CD4-positive, alpha-beta T cell treated with Interleukin-4 for 4 hours (primary cell): ENCODE measurements around the gene PARP6.

Source experiments
- DNase-seq: peaks from one replicate; pipeline ENCODE4 v3.0.0-alpha.2; 2020

PARP6 gene

DNA sequence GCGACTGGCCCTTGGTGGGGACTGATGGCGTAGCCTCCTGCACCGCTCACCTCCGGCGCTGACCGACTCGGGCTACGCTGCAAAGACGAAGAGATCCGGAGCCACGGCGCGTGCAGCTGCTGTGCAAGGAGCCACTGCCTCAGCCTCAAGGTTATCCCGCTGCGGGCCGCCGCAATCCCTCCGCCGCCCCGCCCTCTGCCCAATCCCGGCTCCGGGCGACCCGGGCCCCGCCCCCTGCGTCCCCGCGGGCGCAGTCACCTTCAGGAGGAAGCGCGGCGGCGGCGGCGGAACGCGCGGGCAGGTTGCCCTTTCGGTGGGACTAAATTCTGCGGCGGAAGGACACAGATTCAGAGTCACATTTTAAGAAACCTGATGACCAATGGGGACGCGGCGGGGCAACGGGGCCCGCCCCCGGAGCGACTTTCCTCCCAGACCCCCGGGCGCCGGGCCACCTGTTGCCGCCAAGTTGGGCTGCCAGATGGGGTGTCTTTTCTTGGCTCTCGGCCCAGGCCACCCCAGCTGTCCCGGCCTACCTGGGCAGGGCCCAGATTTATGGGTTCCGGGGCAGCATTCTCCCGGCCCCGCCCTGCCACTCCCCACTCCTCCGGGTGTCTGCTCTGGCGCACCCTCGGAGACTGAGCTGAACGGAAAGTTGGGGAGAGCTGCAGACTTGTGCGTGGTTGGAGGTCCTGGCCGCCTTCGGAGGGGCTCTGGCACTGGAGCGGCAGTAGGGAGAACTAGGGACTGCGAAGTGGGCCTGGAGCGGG lies 41.1 kb downstream of the PARP6 start, which contains the start of gene PKM:
PKM (minus strand) TSS at position 125 of the 767 bp plus-strand sequence. CDS start 12,093 bp downstream, outside the sequence.
- DNase-seq, result peak; percentile 98

DNA sequence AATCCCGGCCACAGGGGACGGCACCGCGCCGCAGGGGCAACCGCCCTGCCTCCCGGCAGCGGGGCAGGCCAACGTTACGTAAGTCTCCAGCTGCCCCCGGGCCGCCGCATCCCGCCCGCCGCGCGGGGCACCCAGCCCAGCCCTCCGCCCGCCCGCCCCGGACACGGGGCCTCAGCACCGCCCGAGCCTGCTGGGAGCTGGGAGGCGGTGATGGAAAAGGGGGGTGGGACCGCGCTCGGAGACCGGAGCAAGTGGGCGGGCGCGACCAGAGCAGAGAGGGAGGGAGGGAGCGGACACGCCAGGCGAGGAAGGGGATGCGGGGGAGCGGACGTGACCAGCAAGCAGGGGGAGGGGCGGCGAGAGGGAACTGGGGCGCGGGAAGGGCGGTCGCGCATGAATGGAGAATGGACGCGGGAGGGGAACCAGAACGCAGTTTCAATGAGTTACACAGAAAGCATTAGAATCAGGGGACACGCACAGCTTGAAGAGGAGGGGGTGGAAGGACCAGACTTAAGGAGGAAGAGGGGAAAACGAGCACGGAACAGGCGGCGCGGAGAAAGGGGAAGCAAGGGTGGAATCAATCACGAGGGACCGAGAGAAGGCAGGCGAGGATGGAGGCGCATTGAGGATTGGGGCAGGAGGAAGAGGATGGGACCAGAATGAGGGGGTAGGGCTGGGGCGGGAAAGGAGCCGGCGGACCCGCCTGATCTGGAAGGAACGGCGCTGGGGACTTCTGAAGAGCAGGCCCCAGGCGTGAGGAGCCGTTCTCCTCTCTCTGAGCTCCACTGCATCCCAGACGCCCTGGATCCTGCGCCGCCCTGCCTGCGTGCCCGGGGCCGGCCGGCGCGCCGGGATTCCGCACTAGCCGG lies 41.9 kb downstream of the PARP6 start:
- DNase-seq, result peak; percentile 51

DNA sequence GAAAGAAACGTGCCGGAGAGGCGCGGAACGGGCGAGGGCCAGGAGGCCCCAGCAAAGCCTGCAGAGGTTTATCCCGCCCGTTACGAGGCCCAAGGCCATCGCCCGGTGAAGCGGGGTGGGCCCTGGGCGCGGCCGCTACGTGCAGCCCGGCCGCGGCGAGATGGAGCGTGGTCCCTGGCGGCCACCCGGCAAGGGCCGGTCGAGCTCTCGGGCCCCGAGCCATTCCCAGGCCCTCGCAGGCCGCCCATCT lies 42.5 kb downstream of the PARP6 start:
- DNase-seq, result no peak

DNA sequence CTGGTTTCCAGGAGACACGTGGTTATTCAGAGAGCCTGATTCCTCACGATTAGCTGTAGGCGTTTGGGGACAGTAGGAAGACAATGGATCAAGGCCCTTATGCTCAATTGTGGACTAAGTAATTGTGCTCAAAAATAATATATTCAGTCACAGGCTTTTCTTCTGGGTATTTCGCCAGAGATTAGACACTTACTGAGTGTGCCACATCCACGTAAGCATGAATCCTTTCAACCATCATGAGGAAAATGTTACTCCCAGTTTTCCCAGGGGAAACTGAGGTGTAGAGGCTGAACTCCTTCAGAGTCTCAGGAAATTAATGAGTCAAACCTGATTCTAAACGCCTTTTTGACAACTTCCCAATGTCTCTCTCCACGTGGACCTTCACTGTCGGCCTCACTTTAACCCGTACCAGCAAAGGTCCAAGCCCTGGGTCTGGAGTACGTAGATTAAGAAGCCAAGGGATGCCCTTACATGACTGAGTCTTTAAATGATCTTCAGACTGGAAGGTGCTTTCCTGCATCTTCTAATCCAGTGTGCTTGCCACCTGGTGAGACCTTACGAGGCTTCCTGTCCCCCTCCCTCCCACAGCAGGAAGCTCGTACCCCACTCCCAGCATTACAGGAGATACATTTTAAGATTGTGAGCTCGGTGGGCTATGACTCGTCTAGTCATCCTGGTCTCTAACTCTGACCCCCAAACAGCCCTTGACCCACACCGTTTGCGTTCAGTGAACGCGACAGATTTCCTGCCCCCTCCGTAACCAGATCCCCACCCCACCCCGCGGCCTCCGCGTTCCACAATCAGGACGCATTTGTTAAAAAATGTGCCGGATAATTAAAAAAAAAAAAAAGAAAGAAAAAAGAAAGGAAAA lies 43.0 kb downstream of the PARP6 start:
- DNase-seq, result peak; percentile 57

DNA sequence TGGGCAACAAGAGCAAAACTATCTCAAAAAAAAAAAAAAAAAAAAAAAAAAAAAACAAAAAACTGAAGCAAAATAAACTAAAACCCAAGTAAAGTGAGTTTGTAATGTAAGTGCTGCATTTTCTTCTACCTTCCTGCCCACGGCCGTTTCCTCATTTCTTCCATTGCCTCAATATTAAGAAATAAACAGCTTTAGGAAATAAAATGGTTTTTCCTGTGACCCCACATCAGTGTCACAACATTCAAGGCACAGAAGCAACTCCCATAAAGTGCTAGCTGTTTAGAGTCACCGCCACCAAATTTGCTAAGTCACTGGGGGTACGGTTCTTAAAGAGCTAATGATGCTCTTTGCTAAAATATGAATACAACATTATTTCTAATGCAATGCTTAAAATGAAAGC lies 44.6 kb downstream of the PARP6 start:
- peak; percentile 14 for DNase-seq

DNA sequence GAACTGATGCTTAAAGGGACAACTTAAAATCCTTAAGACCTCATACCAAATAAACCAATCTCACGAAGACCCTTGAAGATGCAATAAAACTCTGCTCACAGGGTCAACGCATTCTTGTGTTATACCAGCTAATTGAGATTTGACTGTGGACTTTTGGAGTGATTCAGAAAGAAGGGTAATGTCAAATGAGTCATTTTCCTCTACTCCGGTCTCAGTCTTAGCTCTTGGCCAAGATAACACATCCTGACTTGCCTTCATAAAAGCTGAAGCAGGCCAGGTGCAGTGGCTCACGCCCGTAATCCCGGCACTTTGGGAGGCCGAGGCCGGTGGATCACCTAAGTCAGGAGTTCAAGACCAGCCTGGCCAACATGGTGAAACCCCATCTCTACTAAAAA lies 45.2 kb downstream of the PARP6 start:
- peak; percentile 72 for DNase-seq

DNA sequence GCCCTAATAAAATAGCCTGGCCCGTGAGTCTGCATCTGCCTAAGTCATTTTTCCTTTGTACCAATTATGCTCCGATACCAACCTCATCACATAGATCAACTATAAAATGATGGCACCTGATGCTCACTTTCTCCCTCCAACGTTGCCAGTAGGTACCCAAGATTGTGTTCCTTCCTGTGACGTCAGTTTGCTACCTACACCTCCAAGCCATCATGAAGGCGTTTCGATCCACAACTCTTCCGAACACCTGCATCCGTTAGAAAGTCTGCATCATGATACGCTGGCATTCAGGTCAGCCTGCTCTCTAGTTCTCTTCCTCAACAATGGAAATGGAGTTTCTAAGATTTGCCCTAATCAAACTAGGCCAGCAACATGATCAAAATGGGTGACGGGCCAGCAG lies 49.1 kb downstream of the PARP6 start:
- DNase-seq, result no peak

DNA sequence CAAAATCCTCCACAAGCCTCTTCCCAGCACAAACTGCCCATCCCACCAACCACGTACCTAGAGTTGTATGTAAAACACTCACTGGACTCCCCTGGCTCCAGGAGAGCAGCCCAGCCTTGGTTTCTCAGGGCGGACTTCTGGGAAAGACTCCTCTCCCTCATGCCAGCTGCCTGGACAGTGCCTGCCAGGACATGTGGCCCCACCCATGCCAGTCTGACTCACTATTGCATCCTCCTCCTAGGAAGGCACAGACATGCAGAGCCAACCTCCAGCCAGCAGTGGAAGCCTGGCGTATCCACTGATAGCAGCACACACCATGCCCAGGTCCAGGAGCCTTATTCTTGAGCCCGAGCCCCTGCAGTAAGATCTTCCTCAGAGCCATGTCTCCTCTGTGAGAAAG lies 50.0 kb downstream of the PARP6 start:
- no peak for DNase-seq

DNA sequence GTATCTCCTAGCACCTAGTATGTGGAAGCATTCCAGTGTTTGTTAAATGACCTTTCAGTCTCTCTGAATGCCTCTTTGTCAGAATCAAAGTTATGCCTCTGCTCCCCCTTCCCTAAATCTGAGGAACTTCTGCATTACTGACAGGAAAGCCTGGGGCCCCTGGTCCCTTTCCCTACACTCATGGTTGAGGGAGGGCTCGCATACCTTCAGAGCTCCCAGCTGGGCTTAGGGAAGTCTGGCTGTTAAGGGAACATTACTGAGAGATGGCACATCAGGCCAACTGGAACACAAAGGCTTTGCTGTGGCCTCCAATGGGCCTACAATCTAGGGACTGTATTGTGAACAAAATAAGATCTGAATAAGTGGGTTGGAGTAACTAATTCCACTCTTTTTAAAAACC lies 51.7 kb downstream of the PARP6 start:
- no peak for DNase-seq

DNA sequence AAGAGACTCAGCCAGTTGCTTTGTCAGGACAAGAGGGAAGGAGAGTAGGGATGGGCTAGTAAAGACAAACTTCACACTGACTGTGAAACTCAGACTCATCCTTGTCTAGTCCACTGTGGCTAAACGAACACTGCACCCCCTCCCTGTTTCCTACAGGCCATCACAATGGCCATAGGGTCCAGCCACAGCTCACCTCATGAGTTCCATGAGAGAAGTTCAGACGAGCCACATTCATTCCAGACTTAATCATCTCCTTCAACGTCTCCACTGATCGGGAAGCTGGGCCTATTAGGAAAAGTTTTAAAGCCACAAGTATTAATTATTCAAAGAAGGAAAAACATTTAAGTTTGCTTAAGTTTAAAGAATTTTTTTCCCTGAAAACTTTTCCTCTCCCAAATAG lies 55.1 kb downstream of the PARP6 start:
- DNase-seq, result no peak

DNA sequence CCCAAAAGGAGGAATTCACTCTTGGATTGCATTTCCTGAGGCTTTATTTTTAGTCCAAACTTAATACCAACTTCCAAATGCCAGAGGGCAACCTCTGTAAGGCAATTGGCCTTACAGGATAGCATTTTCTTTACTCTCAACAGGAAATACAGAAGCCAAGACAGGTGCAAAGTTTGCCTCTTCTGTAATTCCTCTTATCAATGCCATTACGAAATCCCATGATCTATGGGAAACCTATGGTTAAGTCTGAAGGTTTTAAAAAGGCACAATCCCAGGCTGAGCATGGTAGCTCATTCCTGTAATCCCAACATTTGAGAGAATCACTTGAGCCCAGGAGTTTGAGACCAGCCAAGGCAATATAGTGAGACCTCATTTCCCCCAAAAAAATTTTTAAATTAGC lies 56.3 kb downstream of the PARP6 start:
- no peak for DNase-seq

DNA sequence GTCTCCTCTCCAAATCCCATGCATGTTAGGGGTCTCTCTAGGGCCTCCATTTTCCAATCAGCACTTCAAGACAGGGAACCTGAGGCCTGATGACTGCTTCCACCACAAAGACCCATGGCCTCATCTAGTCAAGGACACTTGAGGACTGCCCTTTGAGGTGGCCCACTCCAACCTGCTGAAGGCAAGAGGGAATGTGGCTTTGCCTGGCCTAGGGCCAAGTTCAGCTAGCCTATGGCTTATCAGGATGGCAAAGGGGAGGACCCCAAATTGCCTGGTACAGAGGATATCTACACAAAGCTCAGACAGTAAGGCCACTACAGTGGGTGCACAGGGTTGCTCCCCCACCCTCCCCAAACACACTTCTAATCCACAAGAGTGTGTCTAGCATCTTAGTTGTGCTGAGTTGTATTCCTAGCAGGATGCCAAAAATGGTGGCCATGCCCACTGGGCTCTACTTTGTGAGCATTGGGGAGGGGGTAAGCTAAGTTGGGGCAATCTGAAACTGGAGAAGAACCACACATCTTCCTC lies 64.7 kb downstream of the PARP6 start:
- DNase-seq, result no peak

DNA sequence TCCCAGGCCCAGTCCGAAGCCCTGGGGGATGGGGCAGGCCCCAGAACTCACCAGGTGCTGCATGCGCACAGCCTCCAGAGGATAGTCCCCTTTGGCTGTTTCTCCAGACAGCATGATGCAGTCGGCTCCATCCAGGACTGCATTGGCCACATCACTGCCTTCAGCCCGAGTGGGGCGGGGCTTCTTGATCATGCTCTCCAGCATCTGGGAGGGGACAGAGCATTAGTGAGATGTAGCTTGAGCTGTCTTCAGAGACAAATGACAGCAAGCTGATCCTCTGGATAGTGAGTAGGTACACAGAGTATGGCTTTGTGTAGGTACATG lies 65.7 kb downstream of the PARP6 start:
- DNase-seq, result no peak

DNA sequence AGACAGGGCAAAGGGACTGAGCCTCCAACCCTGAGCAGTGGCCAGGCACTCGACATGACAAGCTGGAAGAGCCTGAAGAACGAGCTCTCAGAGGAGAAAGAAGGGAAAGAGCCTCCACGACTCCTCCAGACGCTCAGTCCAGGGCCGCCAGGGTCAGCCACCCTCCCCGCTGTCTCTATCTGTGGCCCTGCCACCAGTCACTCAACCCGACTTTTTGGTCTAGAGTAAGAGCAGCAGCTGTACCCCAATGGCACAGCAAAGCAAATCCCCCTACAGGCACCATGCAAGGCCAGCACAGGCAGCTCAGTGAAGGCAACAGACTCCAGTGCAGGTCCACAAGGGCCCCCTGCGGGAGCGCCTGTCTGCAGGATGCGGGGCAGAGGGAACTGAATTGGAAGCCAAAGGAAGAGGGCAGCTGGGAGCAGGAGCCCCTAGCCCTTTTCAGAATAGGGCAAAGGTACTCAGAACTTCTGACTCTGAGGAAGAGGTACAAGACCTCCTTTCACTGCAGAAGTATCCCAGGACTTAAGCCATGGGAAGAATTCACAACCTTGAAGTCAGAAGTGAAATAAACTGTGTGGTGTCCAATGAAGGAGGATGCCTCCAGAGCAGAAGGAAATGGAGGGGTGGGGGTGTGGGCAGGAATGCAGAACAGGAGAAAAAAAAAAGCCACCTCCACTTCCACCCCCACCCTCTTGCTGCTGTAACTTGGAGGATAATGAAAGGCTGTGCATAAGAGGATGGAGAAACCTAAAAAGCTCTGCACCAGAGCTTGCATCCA lies 66.3 kb downstream of the PARP6 start:
- DNase-seq, result no peak

DNA sequence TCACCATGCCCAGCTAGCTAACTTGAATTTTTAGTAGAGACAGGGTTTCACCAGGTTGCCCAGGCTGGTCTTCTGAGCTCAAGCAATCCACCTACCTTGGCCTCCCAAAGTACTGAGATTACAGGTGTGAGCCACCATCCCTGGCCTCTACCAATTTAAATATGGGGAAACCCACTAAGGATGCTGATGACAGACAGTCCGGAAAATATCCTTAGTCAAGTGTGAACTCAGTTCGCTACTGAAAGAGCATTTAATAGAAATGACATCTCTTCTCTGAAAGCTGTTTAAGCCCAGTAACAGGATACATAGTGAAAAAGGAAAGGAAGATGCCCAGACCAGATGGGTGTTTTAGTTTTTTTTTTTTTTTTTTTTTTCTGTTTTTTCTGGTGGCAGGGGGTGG lies 67.1 kb downstream of the PARP6 start:
- no peak for DNase-seq

DNA sequence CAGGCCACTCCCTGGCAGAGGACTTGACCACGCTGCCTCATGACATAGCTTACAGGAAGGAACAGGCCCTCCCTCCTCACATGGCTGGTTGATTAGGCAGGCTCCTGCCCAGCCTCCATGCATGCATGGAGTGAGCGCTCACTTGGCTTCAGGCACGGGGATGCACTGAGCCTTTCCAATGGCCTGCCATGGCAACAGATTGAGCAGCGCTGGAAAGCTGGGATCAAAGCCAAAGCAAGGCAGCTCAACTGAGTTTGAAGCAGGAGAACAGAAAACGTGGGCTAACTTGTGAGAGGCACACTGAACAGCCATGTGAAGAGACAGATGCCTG lies 68.9 kb downstream of the PARP6 start:
- DNase-seq, result no peak

DNA sequence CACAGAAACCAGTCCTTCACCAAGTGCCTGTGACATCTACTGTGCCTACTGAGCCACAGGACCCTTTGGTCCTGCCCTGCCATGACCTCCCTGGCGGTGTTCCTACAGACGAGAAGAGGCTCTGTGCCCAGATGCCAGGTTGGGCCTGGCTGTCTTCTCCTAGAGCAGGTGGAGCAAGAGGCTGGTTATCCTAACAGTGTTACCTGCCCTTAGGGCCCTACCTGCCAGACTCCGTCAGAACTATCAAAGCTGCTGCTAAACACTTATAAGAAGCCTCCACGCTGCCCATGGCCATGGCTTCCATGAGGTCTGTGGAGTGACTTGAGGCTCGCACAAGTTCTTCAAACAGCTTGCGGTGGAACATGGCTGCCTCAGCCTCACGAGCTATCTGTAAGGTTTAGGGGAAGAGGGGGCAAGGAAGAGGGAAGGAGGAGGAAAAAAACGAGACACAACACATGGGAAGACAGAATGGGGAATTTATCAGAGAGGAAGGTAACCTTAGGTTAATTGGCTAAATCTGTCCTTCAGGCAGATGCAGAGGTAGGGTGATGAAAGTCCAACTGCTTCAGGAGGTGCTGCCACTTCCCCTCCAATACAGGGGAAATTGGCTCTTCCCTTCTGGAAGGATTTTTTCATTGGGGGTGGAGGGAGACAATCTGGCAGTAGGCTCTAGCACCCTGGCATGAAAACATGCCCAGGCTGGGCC lies 69.4 kb downstream of the PARP6 start:
- no peak for DNase-seq

DNA sequence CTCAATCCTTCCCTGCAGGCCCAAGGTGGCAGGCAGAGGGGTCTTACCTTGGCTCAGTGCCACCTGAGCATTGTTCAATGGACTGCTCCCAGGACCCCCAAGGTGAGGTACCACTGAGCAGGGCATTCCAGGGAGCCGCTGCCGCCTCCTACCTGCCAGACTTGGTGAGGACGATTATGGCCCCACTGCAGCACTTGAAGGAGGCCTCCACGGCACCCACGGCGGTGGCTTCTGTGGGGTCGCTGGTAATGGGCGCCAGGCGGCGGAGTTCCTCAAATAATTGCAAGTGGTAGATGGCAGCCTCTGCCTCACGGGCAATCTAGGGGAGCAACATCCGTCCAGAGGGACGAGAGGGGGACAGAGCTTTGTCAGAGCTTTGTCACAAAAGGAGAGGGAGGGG lies 70.1 kb downstream of the PARP6 start:
- no peak for DNase-seq

DNA sequence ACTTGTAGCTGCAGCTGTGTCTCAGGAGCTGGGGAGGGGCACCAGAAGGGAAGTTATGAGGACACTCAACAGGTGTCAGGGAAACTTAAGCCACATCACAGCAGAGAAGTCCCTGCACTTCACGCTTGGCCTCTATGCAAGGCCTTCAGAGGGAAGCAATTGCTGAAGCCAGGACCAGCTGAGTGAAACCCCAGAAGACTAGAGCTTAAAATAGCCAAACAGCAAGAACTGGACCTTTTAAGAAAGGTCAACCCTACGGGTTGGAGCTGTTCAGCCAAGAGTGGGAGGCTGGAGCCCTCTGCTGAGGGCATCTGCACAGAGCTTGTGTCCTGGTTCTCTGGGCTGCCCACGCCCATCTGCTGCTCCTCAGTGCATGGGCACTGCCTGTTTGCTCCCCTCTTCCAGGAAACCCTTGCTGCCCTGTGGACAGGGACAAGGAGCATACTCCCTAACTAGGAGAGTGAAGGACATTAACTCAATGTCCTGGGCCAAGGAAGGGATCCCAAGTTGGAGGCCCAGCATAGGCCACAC lies 70.9 kb downstream of the PARP6 start:
- no peak for DNase-seq

DNA sequence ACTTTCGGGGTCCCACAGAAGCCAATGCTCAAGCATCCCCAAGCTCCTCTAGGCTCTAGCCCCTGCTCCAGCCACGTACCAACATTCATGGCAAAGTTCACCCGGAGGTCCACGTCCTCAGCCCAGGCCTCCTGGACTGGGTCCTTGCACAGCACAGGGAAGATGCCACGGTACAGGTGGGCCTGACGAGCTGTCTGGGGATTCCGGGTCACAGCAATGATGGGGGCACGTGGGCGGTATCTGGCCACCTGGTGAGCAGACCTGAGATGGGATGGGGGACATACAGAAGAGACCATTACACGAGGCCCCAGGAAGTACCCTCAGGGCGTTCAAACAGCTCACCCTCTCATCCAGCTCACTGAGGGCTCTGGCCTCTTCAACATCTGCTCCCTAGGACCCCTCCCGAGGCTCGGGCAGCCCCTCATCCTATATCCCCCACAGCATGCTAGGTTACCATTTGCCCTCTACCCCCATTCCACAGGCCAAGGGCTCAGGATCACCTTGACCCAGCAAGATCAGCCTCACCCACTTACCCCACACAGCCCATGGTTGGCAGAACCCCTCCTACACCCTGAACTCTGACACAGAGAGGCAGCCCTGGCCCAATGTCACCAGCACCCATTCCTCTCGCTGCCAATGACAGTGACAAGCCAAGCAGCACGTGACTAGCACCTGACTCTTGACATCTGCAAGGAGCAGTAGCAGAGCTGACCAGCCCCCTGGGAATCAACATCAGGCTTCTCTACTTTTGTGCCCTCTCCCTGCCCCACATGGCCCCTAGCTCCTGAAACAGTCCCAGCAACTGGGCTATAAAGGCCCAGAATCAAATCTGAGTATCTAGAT lies 71.7 kb downstream of the PARP6 start:
- DNase-seq, result no peak

DNA sequence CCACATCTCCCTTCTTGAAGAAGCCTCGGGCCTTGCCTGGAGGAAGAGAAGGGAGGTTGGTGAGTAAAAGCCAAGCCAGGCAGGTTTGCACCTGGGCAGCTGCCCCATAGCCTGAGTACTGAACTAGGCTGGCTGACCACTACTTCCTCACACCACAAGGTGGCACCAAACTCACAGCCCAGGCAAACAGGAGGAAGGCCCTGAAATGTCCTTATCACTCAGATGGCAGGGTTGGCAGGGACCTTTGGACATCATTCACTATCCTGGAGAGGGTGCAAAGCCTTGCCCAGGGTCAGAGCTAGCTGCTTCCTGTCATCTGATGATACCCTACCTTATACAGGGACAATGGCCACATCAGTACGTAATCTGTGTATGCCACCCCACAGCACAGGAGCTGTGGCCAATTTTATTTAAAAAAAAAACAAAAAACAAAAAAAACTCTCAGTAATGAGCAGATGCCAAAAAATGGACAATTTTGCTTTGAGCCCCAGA lies 72.6 kb downstream of the PARP6 start:
- DNase-seq, result peak; percentile 79
